ENCODE results near the gene LAG3. TPM values are rescaled to one million over a fixed set of nuclear protein-coding genes. Genes with fewer than 3 reads are reported as not detected.

Gene LAG3
- total RNA-seq, 2 donors from 2014 or later = 45.6 to 206 TPM

DNA sequence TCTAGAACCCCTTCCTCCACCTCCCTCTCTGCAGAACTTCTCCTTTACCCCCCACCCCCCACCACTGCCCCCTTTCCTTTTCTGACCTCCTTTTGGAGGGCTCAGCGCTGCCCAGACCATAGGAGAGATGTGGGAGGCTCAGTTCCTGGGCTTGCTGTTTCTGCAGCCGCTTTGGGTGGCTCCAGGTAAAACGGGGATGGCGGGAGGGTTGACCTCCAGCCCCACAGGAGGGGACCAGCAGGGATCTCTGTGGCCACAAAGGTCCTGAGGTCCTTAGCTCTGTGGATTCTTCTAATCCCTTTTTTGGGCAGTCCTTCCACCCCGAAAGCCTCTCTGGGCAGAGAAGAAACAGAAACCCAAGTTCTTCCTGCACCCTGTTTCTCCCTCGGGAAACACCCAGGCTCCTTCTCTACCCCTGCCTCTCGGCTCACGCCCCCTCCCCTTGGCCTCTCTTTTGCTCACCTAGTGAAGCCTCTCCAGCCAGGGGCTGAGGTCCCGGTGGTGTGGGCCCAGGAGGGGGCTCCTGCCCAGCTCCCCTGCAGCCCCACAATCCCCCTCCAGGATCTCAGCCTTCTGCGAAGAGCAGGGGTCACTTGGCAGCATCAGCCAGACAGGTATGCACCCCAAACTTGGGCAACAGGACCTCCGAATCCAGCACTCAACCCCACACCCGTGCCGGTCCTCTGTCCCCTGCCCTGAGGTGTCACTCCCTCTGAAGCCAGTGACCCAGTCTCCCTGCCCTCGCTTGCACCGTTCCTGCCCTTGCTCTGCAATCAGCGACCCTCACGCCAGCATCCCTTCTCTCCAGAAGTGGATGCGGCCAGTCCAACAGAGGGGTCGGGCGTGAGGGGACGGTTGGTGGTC is 638 bp downstream of the LAG3 start:
- Mint-ChIP-seq H3K9me3 (no peaks in the 10 kb centered on the region), H3K27ac (peak overlapping the region; percentile 89), H3K4me3 (peak overlapping the region; percentile 89), H3K36me3 (ENCODE audit: low read depth) (peaks cover 92% of the 10 kb centered on the region), H3K27me3 (peaks cover 22% of the 10 kb centered on the region), H3K4me1 (peaks cover 58% of the 10 kb centered on the region)
- ATAC-seq (replicated peaks) = peak; percentile 20

DNA sequence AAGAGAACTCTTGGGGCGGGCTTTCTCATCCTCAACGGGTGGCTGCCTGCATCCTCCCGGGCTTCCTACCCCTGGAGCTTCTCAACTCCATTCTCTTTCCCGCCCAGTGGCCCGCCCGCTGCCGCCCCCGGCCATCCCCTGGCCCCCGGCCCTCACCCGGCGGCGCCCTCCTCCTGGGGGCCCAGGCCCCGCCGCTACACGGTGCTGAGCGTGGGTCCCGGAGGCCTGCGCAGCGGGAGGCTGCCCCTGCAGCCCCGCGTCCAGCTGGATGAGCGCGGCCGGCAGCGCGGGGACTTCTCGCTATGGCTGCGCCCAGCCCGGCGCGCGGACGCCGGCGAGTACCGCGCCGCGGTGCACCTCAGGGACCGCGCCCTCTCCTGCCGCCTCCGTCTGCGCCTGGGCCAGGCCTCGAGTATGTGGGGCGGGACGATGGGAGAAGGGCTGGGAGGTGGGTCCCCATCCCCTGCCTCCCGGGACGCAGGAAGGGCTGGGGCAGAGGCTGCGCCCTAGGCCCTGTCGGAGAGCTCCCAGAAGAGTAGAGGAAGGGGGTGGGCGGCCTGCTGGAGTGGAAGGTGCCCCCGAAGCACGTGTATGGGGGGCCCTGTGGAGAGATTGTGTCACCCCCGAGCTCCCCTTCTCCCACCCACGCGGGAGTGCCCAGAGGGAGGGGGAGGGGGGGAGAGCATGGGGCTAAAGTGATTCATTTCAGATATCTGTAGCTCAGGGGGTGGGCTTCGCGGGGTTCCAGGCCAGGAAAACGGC is 1.5 kb downstream of the LAG3 start:
- Mint-ChIP-seq H3K27me3 (peaks cover 19% of the 10 kb centered on the region), H3K4me1 (peaks cover 59% of the 10 kb centered on the region), H3K9me3 (no peaks in the 10 kb centered on the region), H3K36me3 (ENCODE audit: low read depth) (peaks cover 92% of the 10 kb centered on the region), H3K4me3 (peak overlapping the region; percentile 89), H3K27ac (peak overlapping the region; percentile 89)
- ATAC-seq (replicated peaks) = peak; percentile 23

DNA sequence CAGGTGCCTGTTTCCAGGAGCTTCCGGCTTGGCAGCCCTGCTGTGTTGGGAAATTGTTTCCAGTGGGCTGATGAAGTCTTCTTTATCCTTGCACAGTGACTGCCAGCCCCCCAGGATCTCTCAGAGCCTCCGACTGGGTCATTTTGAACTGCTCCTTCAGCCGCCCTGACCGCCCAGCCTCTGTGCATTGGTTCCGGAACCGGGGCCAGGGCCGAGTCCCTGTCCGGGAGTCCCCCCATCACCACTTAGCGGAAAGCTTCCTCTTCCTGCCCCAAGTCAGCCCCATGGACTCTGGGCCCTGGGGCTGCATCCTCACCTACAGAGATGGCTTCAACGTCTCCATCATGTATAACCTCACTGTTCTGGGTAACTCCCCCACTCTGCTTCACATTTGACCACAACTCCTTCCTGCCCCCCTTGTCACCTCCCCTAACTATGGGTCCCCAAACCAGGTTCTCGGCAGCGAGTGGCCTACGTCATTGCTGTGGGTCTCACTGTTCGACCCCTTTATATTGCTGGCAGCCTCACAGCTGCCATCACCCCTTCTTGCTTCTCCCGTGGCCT is 2.3 kb downstream of the LAG3 start:
- Mint-ChIP-seq H3K4me3 (peak overlapping the region; percentile 89), H3K9me3 (no peaks in the 10 kb centered on the region), H3K4me1 (peaks cover 63% of the 10 kb centered on the region), H3K36me3 (ENCODE audit: low read depth) (peaks cover 94% of the 10 kb centered on the region), H3K27me3 (peaks cover 15% of the 10 kb centered on the region), H3K27ac (peak overlapping the region; percentile 85)
- ATAC-seq (replicated peaks) = no peak

DNA sequence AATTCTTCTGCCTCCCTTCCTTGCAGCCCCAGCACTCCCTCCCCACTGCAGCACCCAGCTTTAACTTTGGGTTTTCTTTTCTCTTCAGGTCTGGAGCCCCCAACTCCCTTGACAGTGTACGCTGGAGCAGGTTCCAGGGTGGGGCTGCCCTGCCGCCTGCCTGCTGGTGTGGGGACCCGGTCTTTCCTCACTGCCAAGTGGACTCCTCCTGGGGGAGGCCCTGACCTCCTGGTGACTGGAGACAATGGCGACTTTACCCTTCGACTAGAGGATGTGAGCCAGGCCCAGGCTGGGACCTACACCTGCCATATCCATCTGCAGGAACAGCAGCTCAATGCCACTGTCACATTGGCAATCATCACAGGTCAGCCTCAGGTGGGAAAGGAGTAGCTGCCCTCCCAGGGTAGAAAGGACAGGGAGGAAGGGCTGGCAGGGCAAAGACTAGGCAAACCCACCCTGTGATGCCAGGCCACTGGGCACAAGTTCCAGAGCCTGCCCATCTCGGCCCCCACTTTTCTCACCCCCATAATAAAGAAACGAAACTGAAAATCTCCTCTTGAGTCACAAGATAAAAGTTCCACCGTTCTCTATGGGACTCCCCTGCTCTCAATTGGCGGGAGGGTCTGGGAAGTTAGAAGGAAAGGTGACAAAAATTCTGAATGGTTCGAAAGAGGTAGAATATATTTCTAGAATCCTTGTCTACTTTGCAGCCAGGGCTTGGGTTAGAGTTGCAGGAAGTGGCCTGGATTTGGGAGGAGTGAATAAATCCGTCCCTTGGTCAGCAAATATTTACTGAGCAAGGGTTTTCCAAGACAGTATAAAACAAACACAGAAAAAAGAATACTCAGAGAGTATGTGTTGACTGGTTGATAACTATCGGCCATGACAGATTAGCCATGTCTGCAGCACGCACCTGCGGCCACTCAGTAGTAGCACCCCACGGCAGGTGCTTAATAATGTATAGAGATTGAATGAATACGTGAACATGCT is 3.2 kb downstream of the LAG3 start:
- peaks cover 68% of the 10 kb centered on the region for H3K4me1 Mint-ChIP-seq
- H3K9me3 Mint-ChIP-seq = no peaks in the 10 kb centered on the region
- peaks cover 85% of the 10 kb centered on the region for H3K36me3 Mint-ChIP-seq (ENCODE audit: low read depth)
- peak overlapping the region; percentile 89 for H3K4me3 Mint-ChIP-seq
- ATAC-seq (replicated peaks) = no peak
- H3K27ac Mint-ChIP-seq = peak overlapping the region; percentile 85
- peaks cover 11% of the 10 kb centered on the region for H3K27me3 Mint-ChIP-seq

DNA sequence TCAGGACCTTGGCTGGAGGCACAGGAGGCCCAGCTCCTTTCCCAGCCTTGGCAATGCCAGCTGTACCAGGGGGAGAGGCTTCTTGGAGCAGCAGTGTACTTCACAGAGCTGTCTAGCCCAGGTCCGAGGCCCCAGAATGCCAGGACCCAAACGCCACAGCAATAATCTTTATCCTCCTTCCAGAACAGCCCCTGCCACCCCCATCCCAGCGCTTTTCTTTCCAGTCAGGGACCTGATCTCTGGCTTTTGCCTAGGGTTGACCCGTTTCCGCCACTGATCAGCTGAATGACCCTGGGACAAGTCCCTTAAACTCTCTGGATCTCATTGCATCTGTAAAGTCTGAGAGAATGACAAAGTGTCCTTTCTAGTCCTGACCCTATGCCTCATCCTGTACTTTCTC is 5.1 kb downstream of the LAG3 start:
- H3K4me1 Mint-ChIP-seq = peaks cover 55% of the 10 kb centered on the region
- peaks cover 66% of the 10 kb centered on the region for H3K36me3 Mint-ChIP-seq (ENCODE audit: low read depth)
- H3K9me3 Mint-ChIP-seq = no peaks in the 10 kb centered on the region
- no peak for ATAC-seq (replicated peaks)
- H3K27me3 Mint-ChIP-seq = peaks cover 8% of the 10 kb centered on the region
- H3K27ac Mint-ChIP-seq = no peak overlapping the region
- peak overlapping the region; percentile 89 for H3K4me3 Mint-ChIP-seq

DNA sequence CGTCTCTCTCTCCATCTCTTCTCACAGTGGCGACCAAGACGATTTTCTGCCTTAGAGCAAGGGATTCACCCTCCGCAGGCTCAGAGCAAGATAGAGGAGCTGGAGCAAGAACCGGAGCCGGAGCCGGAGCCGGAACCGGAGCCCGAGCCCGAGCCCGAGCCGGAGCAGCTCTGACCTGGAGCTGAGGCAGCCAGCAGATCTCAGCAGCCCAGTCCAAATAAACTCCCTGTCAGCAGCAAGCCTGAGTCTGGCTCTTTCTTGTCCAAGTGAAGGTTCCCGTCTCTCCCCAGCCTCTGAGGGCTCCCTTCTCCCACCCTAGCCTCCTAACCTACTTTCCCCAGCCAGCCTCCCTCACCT is 5.9 kb downstream of the LAG3 start:
- no peak for ATAC-seq (replicated peaks)
- peak overlapping the region; percentile 86 for H3K27ac Mint-ChIP-seq
- H3K36me3 Mint-ChIP-seq (ENCODE audit: low read depth) = peaks cover 58% of the 10 kb centered on the region
- peaks cover 8% of the 10 kb centered on the region for H3K27me3 Mint-ChIP-seq
- peaks cover 56% of the 10 kb centered on the region for H3K4me1 Mint-ChIP-seq
- no peaks in the 10 kb centered on the region for H3K9me3 Mint-ChIP-seq
- H3K4me3 Mint-ChIP-seq = peak overlapping the region; percentile 89

DNA sequence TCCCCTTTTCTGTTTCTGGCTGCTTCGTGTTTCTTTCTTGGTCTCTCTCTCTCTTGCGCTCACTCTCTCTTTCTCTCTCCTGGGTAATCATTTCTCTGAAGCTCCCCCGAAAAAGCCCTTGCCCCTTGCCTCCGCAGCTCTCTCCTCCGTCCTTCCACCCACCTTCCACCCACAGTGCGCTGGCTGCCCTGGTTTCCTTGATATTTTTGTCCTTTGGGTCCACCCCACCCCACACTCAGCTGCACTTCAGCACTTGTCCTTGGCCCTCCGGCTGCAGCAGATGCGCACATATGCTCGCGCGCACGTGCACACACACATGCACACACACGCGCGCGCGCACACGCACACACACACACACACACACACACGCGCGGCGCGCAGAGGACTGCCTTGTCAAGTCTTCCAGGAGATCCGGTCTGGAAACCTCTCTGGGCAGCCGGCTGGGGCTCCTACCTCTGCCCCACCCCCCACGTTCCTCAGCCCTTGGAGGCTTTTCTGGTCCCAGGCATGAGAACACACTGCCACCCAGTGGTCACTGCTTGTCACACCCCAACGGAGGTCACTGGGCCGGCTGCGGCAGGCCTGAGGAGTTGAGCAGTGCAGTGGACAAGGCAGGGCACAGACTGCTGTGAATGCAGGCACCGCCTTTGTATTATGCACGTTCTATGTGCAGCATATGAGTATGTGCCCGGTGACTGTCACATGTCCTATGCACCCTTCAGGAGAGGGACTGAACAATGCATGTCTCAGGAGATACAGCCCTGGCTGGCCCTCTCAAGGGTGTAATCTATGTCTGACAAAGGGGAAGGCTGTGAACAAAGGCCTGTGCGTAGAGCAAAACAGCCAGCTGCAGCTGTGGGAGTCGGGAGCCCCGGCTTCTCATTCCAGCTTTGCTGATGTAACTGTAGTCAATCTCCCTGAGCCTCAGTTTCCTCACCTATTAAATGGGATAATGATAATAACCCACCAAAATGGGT is 6.5 kb downstream of the LAG3 start:
- Mint-ChIP-seq H3K4me1 (peaks cover 62% of the 10 kb centered on the region), H3K9me3 (no peaks in the 10 kb centered on the region), H3K36me3 (ENCODE audit: low read depth) (peaks cover 53% of the 10 kb centered on the region), H3K27me3 (peaks cover 8% of the 10 kb centered on the region), H3K4me3 (peak overlapping the region; percentile 89), H3K27ac (peak overlapping the region; percentile 86)
- ATAC-seq (replicated peaks) = peak; percentile 77

DNA sequence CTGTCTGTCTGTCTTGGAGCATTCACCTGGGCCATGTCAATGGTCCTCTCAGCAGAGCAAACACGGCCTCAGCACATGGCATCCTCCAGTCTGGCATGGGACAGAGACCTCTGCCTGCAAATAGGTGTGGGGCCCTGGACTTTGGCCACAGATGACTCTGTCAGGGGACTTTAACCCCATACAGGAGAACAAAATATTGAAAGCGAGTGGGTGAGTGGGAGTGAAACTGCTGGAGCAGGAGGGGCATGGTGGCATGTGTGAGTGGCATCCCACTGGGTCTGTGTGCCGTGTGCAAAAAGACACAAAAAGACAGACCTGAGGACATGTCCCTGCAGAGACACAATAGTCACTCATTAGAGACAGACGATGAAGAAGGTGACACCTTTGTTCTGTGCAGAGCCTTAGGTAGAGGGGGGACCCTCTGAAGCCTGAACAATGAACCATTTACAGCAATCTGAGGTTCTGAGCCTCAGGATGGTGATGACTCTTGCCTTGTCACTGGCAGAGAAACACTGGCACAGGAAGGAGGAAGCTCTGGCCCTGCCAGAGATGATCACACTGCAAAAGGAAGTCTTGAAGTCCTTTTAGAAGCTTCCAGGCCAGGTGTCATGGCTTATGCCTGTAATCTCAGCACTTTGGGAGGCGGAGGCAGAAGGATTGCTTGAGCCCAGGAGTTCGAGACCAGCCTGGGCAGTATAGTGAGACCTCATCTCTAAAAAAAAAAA is 7.5 kb downstream of the LAG3 start:
- peaks cover 4% of the 10 kb centered on the region for H3K27me3 Mint-ChIP-seq
- peaks cover 43% of the 10 kb centered on the region for H3K36me3 Mint-ChIP-seq (ENCODE audit: low read depth)
- no peaks in the 10 kb centered on the region for H3K9me3 Mint-ChIP-seq
- peak overlapping the region; percentile 89 for H3K4me3 Mint-ChIP-seq
- peak; percentile 21 for ATAC-seq (replicated peaks)
- H3K27ac Mint-ChIP-seq = peak overlapping the region; percentile 86
- peaks cover 64% of the 10 kb centered on the region for H3K4me1 Mint-ChIP-seq

DNA sequence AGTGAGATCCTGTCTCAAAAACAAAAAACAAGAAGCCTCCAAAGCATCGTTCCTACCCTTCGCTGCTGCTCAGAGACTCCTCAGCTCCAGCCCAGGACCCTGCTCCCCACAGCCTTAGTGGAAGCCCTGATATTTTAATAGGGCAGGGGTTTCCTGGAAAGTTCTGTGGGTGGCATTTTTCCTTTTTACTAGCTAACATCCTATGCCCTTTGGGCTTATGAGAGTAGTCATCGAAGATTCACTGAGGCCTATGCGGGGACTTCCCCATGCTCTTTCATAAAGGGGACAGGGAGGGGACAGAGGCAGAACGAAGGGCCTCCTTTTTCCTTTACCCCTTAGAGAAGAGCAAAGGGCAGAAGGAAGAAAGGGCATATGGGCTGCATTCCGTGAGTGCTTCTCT is 8.3 kb downstream of the LAG3 start:
- Mint-ChIP-seq H3K36me3 (ENCODE audit: low read depth) (peaks cover 36% of the 10 kb centered on the region), H3K4me1 (peaks cover 57% of the 10 kb centered on the region), H3K4me3 (peak overlapping the region; percentile 89), H3K27ac (peak overlapping the region; percentile 86), H3K9me3 (no peaks in the 10 kb centered on the region), H3K27me3 (no peaks in the 10 kb centered on the region)
- peak; percentile 74 for ATAC-seq (replicated peaks)

DNA sequence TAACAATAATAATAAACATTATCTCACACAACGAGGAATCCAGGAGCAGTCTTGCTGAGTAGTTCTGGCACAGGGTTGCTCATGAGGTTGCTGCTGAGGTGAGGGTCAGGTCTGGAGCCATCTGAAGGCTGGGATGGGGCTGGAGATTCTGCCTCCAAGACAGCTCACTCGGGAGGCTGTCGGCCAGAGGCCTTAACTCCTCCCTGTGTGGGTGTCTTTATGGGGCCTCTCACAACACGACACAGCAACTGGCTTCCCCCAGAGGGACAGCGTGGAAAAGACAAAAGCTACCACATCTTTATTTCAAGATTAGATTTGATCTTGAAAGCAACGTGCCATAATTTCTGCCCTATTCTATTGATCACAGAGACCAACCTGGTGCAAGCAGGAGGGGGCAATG is 9.8 kb downstream of the LAG3 start:
- no peak for ATAC-seq (replicated peaks)
- peaks cover 21% of the 10 kb centered on the region for H3K36me3 Mint-ChIP-seq (ENCODE audit: low read depth)
- peaks cover 57% of the 10 kb centered on the region for H3K4me1 Mint-ChIP-seq
- no peak overlapping the region for H3K27ac Mint-ChIP-seq
- peak overlapping the region; percentile 20 for H3K4me3 Mint-ChIP-seq
- H3K27me3 Mint-ChIP-seq = no peaks in the 10 kb centered on the region
- no peaks in the 10 kb centered on the region for H3K9me3 Mint-ChIP-seq

DNA sequence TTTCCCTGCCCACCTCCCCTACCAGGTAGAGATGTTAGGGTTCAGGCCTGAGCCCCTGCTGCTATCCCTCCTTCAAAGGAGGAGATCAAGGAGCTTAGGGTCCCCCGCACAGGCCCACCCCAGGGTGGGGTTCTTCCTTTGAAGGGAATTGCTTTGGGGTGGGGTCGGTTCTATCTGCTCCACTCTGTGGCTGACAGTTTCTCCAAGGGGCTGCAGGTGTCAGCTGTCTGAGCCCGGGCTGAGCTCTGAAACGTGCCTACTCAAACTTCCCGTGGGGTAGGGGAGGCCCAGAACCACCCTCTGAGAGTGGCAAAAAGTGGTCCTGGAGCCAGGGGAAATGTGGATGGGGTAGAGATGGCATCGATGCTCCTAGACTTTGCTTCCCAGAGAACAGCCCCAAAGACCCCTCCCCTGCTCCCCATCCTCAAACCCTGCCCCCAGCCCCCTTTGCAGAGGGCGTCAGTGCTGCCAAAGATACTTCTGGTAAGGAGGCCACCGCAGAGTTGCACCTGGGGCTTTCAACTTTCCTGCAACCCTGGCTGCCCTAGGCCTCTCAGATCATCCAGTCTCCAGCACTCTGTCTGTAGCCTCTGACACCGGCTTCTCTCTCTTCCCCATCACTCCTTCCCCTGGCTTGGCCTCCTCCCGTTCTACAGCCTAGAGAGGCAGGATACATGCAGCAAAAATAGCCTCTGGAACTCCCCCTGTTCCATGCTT is 10.7 kb downstream of the LAG3 start:
- peaks cover 49% of the 10 kb centered on the region for H3K4me1 Mint-ChIP-seq
- no peaks in the 10 kb centered on the region for H3K9me3 Mint-ChIP-seq
- ATAC-seq (replicated peaks) = no peak
- peak overlapping the region; percentile 15 for H3K27ac Mint-ChIP-seq
- peak overlapping the region; percentile 25 for H3K4me3 Mint-ChIP-seq
- peaks cover 12% of the 10 kb centered on the region for H3K36me3 Mint-ChIP-seq (ENCODE audit: low read depth)
- H3K27me3 Mint-ChIP-seq = no peaks in the 10 kb centered on the region

DNA sequence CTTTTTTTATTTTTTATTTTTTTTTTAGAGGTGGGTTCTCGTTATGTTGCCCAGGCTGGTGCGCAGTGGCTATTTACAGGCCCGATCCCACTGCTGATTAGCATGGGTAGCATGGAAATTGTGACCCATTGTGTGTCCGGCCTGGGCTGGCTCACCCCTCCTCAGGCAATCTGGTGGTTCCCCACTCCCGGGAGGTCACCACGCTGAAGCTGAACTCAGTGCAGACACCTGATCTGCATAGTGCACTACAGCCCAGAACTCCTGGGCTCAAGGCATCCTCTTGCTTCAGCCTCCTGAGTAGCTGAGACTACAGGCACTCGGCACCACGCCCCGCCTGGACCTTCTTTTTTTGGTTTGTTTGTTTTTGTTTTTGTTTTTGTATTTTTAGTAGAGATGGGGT is 11.5 kb downstream of the LAG3 start:
- no peaks in the 10 kb centered on the region for H3K27me3 Mint-ChIP-seq
- peak overlapping the region; percentile 25 for H3K4me3 Mint-ChIP-seq
- peaks cover 4% of the 10 kb centered on the region for H3K36me3 Mint-ChIP-seq (ENCODE audit: low read depth)
- peak overlapping the region; percentile 15 for H3K27ac Mint-ChIP-seq
- no peaks in the 10 kb centered on the region for H3K9me3 Mint-ChIP-seq
- ATAC-seq (replicated peaks) = no peak
- H3K4me1 Mint-ChIP-seq = peaks cover 48% of the 10 kb centered on the region
